K562 (cell line): ENCODE measurements around the gene TEPSIN.

Source experiments
- BACH1 ChIP-seq: fragments of 200-800 bp; sonication (Bioruptor generic); IDR thresholded peaks from 2 replicates; pipeline ENCODE4 v1.6.1; 2016; ENCODE audit warnings: missing genetic modification characterization, missing compliant biosample characterization
- CTCF ChIP-seq, 3 experiments: IDR thresholded peaks in 2 of 3; conservative IDR thresholded peaks in 1 of 3; 2 replicates each; pipeline ENCODE4 v1.5.1; 2011 to 2012; ENCODE audit warnings: low read length in 3 of 3, mild to moderate bottlenecking in 3 of 3, control low read depth in 2 of 3, improper control_type of control experiment in 1 of 3, inconsistent platforms in 1 of 3, low read depth in 1 of 3, mixed read lengths in 1 of 3, moderate library complexity in 1 of 3; ENCODE audit not compliant: insufficient read depth in 2 of 3
- E2F1 ChIP-seq: sonication (generic); formaldehyde crosslinking; IDR thresholded peaks from 2 replicates; pipeline ENCODE4 v1.8.1; 2023; ENCODE audit warnings: mild to moderate bottlenecking, missing genetic modification reagents, moderate library complexity
- E4F1 ChIP-seq: fragments of 250-450 bp; sonication (Bioruptor Pico); IDR thresholded peaks from 2 replicates; pipeline ENCODE4 v1.5.0; 2021; ENCODE audit warnings: mild to moderate bottlenecking, borderline replicate concordance
- EP300 ChIP-seq: IDR thresholded peaks from 2 replicates; pipeline ENCODE4 v1.6.1; 2012; ENCODE audit warnings: low read length, improper control_type of control experiment
- EZH2 ChIP-seq: IDR thresholded peaks from 2 replicates; pipeline ENCODE4 v1.6.1; 2012; ENCODE audit warnings: low read depth, mild to moderate bottlenecking, inconsistent platforms, low read length, borderline replicate concordance
- KDM4B ChIP-seq, 2 experiments: fragments of 450-650 bp in 1 of 2; sonication (generic) in 1 of 2; IDR thresholded peaks; 2 replicates each; pipeline ENCODE4 v1.6.1; 2016 to 2017; ENCODE audit warnings: borderline replicate concordance in 2 of 2, antibody characterized with exemption in 1 of 2, low read depth in 1 of 2, mild to moderate bottlenecking in 1 of 2
- NFIC ChIP-seq: fragments of 450-650 bp; IDR thresholded peaks from 2 replicates; pipeline ENCODE4 v1.6.1; 2017; ENCODE audit warnings: mild to moderate bottlenecking, inconsistent platforms
- POLR2A ChIP-seq: fragments of 450-650 bp; conservative IDR thresholded peaks from 2 replicates; pipeline ENCODE4 v1.6.1; 2016
- POLR2AphosphoS5 ChIP-seq: IDR thresholded peaks from 2 replicates; pipeline ENCODE4 v1.6.1; 2011; ENCODE audit warnings: mild to moderate bottlenecking, low read depth, low read length, moderate library complexity; ENCODE audit not compliant: control insufficient read depth, insufficient read depth
- RCOR1 ChIP-seq, 2 experiments: IDR thresholded peaks; 2 replicates each; pipeline ENCODE4 v1.6.1; 2012; ENCODE audit warnings: low read depth in 2 of 2, low read length in 2 of 2, borderline replicate concordance in 1 of 2, improper control_type of control experiment in 1 of 2
- ZNF134 ChIP-seq: fragments of 250-450 bp; sonication (Bioruptor Pico); conservative IDR thresholded peaks from 2 replicates; pipeline ENCODE4 v1.4.0; 2020

- TF ChIP-seq EP300 (no peak), EZH2 (no peak), POLR2AphosphoS5 (no peak), BACH1 (tag) (no peak), RCOR1 (IDR thresholded peaks at IDR 0.05; ENCODE audit: borderline replicate concordance in 1 of 2, low read depth in 2 of 2, low read length in 2 of 2) (no peak), ZNF134 (CRISPR knock-in tag) (no peak), CTCF (IDR thresholded peaks at IDR 0.05 in 2 of 3, conservative IDR thresholded peaks at IDR 0.05 in 1 of 3; ENCODE audit: insufficient read depth in 2 of 3, low read depth in 1 of 3, low read length in 3 of 3) (no peak), NFIC (no peak), E2F1 (CRISPR knock-in tag) (no peak), KDM4B (IDR thresholded peaks at IDR 0.05; ENCODE audit: borderline replicate concordance in 2 of 2, low read depth in 1 of 2) (no peak), E4F1 (CRISPR knock-in tag) (no peak), POLR2A (no peak)
Measured at GRCh38 chr17:81287741-81288430, 49.0 kb upstream of the TEPSIN start.
